OCI-LY3 (cell line): Measurements from ENCODE around the gene PPME1.

Source experiments
- H2AFZ ChIP-seq: fragments of 200-600, 300-600 bp; shearing (Covaris generic); 2 replicates; pipeline ENCODE4 v1.6.0; 2014; ENCODE audit warnings: antibody characterized with exemption, low read depth, low read length
- H3K27ac ChIP-seq: fragments of 200-600, 300-600 bp; sonication (generic); 2 replicates; pipeline ENCODE4 v1.5.1; 2014; ENCODE audit warnings: mild to moderate bottlenecking, low read length, moderate library complexity, mixed read lengths
- H3K27me3 ChIP-seq: fragments of 200-600, 300-600 bp; sonication (generic); 2 replicates; pipeline ENCODE4 v1.6.1; 2014; ENCODE audit warnings: low read depth, low read length, mixed read lengths
- H3K36me3 ChIP-seq: fragments of 200-600, 300-600 bp; sonication (generic); replicated peaks from 2 replicates; pipeline ENCODE3; 2014; ENCODE audit warnings: low read depth, low read length, mixed read lengths
- H3K4me1 ChIP-seq: fragments of 300-600, 200-600 bp; sonication (generic); 2 replicates; pipeline ENCODE4 v1.6.1; 2014; ENCODE audit warnings: low read length, mixed read lengths
- H3K4me2 ChIP-seq: fragments of 200-600, 300-600 bp; sonication (generic); 2 replicates; pipeline ENCODE4 v1.6.1; 2014; ENCODE audit warnings: low read length, mixed read lengths
- H3K4me3 ChIP-seq: fragments of 300-600, 200-600 bp; sonication (generic); 2 replicates; pipeline ENCODE4 v1.5.1; 2014; ENCODE audit warnings: antibody characterized with exemption, mild to moderate bottlenecking, low read length, moderate library complexity
- H3K79me2 ChIP-seq: fragments of 300-600, 200-600 bp; shearing (Covaris generic); 2 replicates; pipeline ENCODE4 v1.6.1; 2014; ENCODE audit warnings: mild to moderate bottlenecking, low read length, mixed read lengths
- H3K9ac ChIP-seq: fragments of 300-600, 200-600 bp; shearing (Covaris generic); 2 replicates; pipeline ENCODE4 v1.6.0; 2014; ENCODE audit warnings: mild to moderate bottlenecking, low read length, moderate library complexity
- H3K9me3 ChIP-seq: fragments of 200-600, 300-600 bp; shearing (Covaris generic); 2 replicates; pipeline ENCODE4 v1.6.1; 2014; ENCODE audit warnings: low read length, mixed read lengths; ENCODE audit not compliant: insufficient read depth
- H4K20me1 ChIP-seq: fragments of 200-600, 300-600 bp; sonication (generic); 2 replicates; pipeline ENCODE4 v1.6.1; 2016; ENCODE audit warnings: low read length, mixed read lengths; ENCODE audit not compliant: insufficient read depth
- EZH2phosphoT487 ChIP-seq: fragments of 200-600 bp; shearing (Covaris generic); IDR thresholded peaks from 2 replicates; pipeline ENCODE4 v1.6.1; 2018; ENCODE audit warnings: antibody characterized with exemption, mixed run types, low read depth
- TF ChIP-seq, protein P1 (sequence below): fragments of 200-600, 300-600 bp; sonication (generic); IDR thresholded peaks from 2 replicates; pipeline ENCODE4 v1.5.1; 2014; ENCODE audit warnings: antibody characterized with exemption, low read length, low read depth

Gene PPME1

DNA sequence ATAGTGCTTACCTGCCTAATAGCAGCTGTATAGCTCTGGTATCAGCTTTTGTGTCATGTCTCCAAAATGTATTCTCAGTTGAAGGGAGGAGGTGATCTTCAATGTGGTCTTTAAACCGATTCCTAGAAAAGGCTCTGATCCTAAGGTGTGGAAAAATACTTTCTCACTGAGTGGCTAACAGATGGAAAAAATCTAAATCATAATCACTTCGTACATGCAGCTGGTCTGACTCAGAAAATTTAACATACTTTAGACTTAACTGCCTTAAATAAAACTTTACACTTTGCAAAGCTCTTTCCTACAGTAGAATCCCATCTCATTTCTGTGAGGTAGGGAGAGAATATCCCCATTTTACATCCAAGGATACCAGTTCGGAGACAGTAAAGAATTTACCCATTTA is 38.3 kb upstream of the PPME1 start:
- Histone ChIP-seq H4K20me1 (no peaks in the 10 kb centered on the region), H3K27ac (no peak overlapping the region), H3K4me3 (no peak overlapping the region), H3K79me2 (no peaks in the 10 kb centered on the region), H3K27me3 (no peaks in the 10 kb centered on the region), H3K9ac (no peak overlapping the region), H3K4me1 (no peaks in the 10 kb centered on the region), H3K36me3 (peaks cover 41% of the 10 kb centered on the region), H3K4me2 (no peak overlapping the region), H3K9me3 (no peaks in the 10 kb centered on the region), H2AFZ (no peak overlapping the region)
- TF ChIP-seq, protein P1, sequence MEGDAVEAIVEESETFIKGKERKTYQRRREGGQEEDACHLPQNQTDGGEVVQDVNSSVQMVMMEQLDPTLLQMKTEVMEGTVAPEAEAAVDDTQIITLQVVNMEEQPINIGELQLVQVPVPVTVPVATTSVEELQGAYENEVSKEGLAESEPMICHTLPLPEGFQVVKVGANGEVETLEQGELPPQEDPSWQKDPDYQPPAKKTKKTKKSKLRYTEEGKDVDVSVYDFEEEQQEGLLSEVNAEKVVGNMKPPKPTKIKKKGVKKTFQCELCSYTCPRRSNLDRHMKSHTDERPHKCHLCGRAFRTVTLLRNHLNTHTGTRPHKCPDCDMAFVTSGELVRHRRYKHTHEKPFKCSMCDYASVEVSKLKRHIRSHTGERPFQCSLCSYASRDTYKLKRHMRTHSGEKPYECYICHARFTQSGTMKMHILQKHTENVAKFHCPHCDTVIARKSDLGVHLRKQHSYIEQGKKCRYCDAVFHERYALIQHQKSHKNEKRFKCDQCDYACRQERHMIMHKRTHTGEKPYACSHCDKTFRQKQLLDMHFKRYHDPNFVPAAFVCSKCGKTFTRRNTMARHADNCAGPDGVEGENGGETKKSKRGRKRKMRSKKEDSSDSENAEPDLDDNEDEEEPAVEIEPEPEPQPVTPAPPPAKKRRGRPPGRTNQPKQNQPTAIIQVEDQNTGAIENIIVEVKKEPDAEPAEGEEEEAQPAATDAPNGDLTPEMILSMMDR: no peak
- TF ChIP-seq EZH2phosphoT487: no peak

GRCh38 chr11:74133436-74133835 is 37.7 kb upstream of the PPME1 start:
- Histone ChIP-seq H3K79me2 (no peaks in the 10 kb centered on the region), H3K4me2 (no peak overlapping the region), H3K9me3 (no peaks in the 10 kb centered on the region), H3K27me3 (no peaks in the 10 kb centered on the region), H3K4me3 (no peak overlapping the region), H3K4me1 (no peaks in the 10 kb centered on the region), H3K9ac (no peak overlapping the region), H3K36me3 (peaks cover 47% of the 10 kb centered on the region), H4K20me1 (no peaks in the 10 kb centered on the region), H3K27ac (no peak overlapping the region), H2AFZ (no peak overlapping the region)
- TF ChIP-seq, protein P1: no peak
- TF ChIP-seq EZH2phosphoT487: no peak

- TF ChIP-seq, protein P1: no peak
- no peak for TF ChIP-seq EZH2phosphoT487
Measured at GRCh38 chr11:74134661-74135060, 36.4 kb upstream of the PPME1 start.

GRCh38 chr11:74135127-74135840 is 35.8 kb upstream of the PPME1 start:
- H3K36me3 ChIP-seq: peaks cover 54% of the 10 kb centered on the region
- no peak for TF ChIP-seq EZH2phosphoT487
- TF ChIP-seq, protein P1: no peak
- H3K4me1 ChIP-seq: no peaks in the 10 kb centered on the region
- H3K27ac ChIP-seq: no peak overlapping the region
- H3K4me2 ChIP-seq: no peak overlapping the region
- no peaks in the 10 kb centered on the region for H3K27me3 ChIP-seq
- no peak overlapping the region for H2AFZ ChIP-seq
- H3K4me3 ChIP-seq: no peak overlapping the region
- no peaks in the 10 kb centered on the region for H3K79me2 ChIP-seq
- no peaks in the 10 kb centered on the region for H3K9me3 ChIP-seq
- H3K9ac ChIP-seq: no peak overlapping the region
- no peaks in the 10 kb centered on the region for H4K20me1 ChIP-seq

More at GRCh38 chr11:74134661-74135060, 36.4 kb upstream of the PPME1 start:
- Histone ChIP-seq H3K4me3 (no peak overlapping the region), H3K4me2 (no peak overlapping the region), H3K9me3 (no peaks in the 10 kb centered on the region), H3K79me2 (no peaks in the 10 kb centered on the region), H3K4me1 (no peaks in the 10 kb centered on the region), H2AFZ (no peak overlapping the region), H3K27me3 (no peaks in the 10 kb centered on the region), H3K36me3 (peaks cover 56% of the 10 kb centered on the region), H4K20me1 (no peaks in the 10 kb centered on the region), H3K9ac (no peak overlapping the region), H3K27ac (no peak overlapping the region)
